Measurements from ENCODE around the gene TMEM94. TPM values are rescaled to one million over a fixed set of nuclear protein-coding genes. Genes with fewer than 3 reads are reported as not detected.
A peak's percentile ranks its signal among the peaks of the same experiment; 100 is the strongest.
"Not testable (repeated sequence)": the region's sequence is repeated elsewhere in the genome, so short reads cannot be mapped to it uniquely, and the experiment has no call there.

Gene TMEM94
- total RNA-seq, 1 experiment from 2014 or later, result 67.0 TPM

DNA sequence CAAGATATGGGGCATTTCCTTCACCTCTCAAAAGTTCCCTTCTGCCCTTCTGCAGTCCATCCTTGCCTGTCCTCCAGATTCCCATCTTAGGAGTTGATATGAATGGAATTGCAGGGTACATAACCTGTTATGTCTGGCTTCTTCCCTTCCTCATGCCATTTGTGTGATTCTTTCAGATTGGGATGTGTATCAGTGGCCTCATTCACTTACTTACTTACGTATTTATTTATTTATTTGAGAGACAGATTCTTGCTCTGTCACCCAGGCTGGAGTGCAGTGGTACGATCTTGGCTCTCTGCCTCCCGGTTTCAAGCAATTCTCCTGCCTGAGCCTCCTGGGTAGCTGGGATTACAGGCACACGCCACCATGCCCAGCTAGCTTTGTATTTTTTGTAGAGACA, 6.2 kb upstream of the TMEM94 start:
- ChIA-PET CTCF (interaction anchor here (0.6 kb wide), 1 partner anchor 389 kb away, joined by 7 read pairs; no protein-coding TSS in a partner anchor), POLR2A (ENCODE audit: low non-redundant PET) (no interaction called here)
- H3K4me1 ChIP-seq (ENCODE audit: insufficient read depth, low read length, poor library complexity, severe bottlenecking), result no peaks in the 10 kb centered on the region
- intact Hi-C loops (cut with micrococcal nuclease; ENCODE audit: unreplicated experiment), result no loop called here
- no peak for DNase-seq (ENCODE audit: low spot score)
- no peaks in the 10 kb centered on the region for H3K9me3 ChIP-seq (ENCODE audit: low read depth, low read length, poor library complexity, severe bottlenecking)
- TF ChIP-seq, protein P1, sequence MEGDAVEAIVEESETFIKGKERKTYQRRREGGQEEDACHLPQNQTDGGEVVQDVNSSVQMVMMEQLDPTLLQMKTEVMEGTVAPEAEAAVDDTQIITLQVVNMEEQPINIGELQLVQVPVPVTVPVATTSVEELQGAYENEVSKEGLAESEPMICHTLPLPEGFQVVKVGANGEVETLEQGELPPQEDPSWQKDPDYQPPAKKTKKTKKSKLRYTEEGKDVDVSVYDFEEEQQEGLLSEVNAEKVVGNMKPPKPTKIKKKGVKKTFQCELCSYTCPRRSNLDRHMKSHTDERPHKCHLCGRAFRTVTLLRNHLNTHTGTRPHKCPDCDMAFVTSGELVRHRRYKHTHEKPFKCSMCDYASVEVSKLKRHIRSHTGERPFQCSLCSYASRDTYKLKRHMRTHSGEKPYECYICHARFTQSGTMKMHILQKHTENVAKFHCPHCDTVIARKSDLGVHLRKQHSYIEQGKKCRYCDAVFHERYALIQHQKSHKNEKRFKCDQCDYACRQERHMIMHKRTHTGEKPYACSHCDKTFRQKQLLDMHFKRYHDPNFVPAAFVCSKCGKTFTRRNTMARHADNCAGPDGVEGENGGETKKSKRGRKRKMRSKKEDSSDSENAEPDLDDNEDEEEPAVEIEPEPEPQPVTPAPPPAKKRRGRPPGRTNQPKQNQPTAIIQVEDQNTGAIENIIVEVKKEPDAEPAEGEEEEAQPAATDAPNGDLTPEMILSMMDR (conservative IDR thresholded peaks at IDR 0.05; ENCODE audit: low read depth, low read length), result no peak
- TF ChIP-seq EZH2 (IDR thresholded peaks at IDR 0.05; ENCODE audit: borderline replicate concordance, low read depth, low read length, poor library complexity, severe bottlenecking), result no peak
- no TSS peak for BruUV-seq (replicated peaks)
- no peaks in the 10 kb centered on the region for H3K27me3 ChIP-seq (replicated peaks; ENCODE audit: insufficient read depth, low read depth, low read length, poor library complexity)
- no peak overlapping the region for H3K4me3 ChIP-seq (ENCODE audit: low read depth, low read length, poor library complexity, severe bottlenecking)
- no peak overlapping the region for H3K27ac ChIP-seq (ENCODE audit: low read depth, low read length, poor library complexity, severe bottlenecking)
- H3K36me3 ChIP-seq (ENCODE audit: insufficient read depth, low read length, poor library complexity, severe bottlenecking), result no peaks in the 10 kb centered on the region

DNA sequence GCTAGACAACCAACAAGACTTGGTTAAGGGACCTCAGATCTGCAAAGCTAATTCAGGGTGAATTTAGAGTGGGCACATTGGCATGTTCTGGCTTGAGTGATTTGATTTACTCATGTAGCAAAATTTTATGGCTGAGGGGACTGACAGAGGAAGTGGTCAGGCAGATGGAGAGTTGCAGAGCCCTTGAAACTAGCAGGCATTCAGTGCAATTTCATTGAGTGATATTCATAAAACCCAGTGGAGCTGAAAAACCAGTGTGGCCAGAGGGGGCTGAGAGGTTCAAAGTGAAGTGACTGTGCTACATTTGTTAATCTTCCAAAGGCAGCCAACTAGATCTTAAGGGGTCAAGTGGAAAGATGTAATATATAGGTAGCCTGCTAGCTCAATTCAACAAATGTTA, 2.2 kb upstream of the TMEM94 start:
- peaks cover 13% of the 10 kb centered on the region for H3K4me1 ChIP-seq (ENCODE audit: insufficient read depth, low read length, poor library complexity, severe bottlenecking)
- no peaks in the 10 kb centered on the region for H3K36me3 ChIP-seq (ENCODE audit: insufficient read depth, low read length, poor library complexity, severe bottlenecking)
- no peak overlapping the region for H3K4me3 ChIP-seq (ENCODE audit: low read depth, low read length, poor library complexity, severe bottlenecking)
- TF ChIP-seq, protein P1 (conservative IDR thresholded peaks at IDR 0.05; ENCODE audit: low read depth, low read length), result no peak
- TF ChIP-seq EZH2 (IDR thresholded peaks at IDR 0.05; ENCODE audit: borderline replicate concordance, low read depth, low read length, poor library complexity, severe bottlenecking), result no peak
- no peak for DNase-seq (ENCODE audit: low spot score)
- no peak overlapping the region for H3K27ac ChIP-seq (ENCODE audit: low read depth, low read length, poor library complexity, severe bottlenecking)
- ChIA-PET POLR2A (ENCODE audit: low non-redundant PET) (no interaction called here), CTCF (no interaction called here)
- no peaks in the 10 kb centered on the region for H3K27me3 ChIP-seq (replicated peaks; ENCODE audit: insufficient read depth, low read depth, low read length, poor library complexity)
- intact Hi-C loops (cut with micrococcal nuclease; ENCODE audit: unreplicated experiment), result no loop called here
- H3K9me3 ChIP-seq (ENCODE audit: low read depth, low read length, poor library complexity, severe bottlenecking), result no peaks in the 10 kb centered on the region
- BruUV-seq (replicated peaks), result no TSS peak

DNA sequence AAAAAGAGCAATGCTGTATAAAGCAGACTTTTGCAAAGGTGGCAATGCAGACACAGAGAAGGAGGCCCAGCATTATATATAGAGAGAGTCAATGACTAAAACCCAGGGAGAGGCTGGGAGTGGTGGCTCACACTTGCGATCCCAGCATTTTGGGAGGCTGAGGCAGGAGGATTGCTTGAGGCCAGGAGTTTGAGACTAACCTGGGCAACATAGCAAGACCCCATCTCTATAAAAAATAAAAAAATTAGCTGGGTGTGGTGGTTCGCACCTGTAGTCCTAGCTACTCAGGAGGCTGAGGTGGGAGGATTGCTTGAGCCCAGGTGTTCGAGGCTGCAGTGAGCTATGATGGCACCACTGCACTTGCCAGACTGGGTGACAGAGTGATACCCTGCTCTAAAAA, 1.8 kb upstream of the TMEM94 start:
- H3K4me3 ChIP-seq (ENCODE audit: low read depth, low read length, poor library complexity, severe bottlenecking); BruUV-seq (replicated peaks); intact Hi-C loops (cut with micrococcal nuclease; ENCODE audit: unreplicated experiment); H3K36me3 ChIP-seq (ENCODE audit: insufficient read depth, low read length, poor library complexity, severe bottlenecking); DNase-seq (ENCODE audit: low spot score); H3K27me3 ChIP-seq (replicated peaks; ENCODE audit: insufficient read depth, low read depth, low read length, poor library complexity); CTCF ChIA-PET; H3K27ac ChIP-seq (ENCODE audit: low read depth, low read length, poor library complexity, severe bottlenecking); POLR2A ChIA-PET (ENCODE audit: low non-redundant PET); H3K9me3 ChIP-seq (ENCODE audit: low read depth, low read length, poor library complexity, severe bottlenecking): not testable (repeated sequence)
- peaks cover 13% of the 10 kb centered on the region for H3K4me1 ChIP-seq (ENCODE audit: insufficient read depth, low read length, poor library complexity, severe bottlenecking)

DNA sequence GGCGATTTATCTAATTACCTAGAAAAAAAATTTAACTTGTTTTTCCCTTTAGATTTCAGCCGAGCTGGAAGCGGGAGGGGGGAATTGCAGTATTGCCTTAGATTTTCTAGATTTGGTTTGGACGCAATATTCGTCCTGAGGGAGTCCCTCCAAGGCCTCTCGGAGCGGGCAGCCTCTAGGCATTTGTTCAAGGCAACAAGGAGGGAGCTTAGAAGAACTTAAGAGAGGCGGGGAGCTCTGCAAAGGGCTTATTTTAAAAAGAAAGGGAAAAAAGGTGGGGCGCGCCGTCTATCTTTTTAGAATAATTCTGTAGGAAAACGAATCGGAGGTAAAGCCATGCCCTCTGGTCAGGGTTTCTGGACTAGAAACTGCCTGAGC, 407 bp upstream of the TMEM94 start:
- POLR2A ChIA-PET (ENCODE audit: low non-redundant PET), result interaction anchor here (0.5 to 0.7 kb wide), 4 partner anchors 69 to 583 kb away, joined by 3 to 15 read pairs (median 6); partner anchors contain the start of gene FDXR
- Histone ChIP-seq H3K4me3 (ENCODE audit: low read depth, low read length, poor library complexity, severe bottlenecking) (peak overlapping the region; percentile 76), H3K27me3 (replicated peaks; ENCODE audit: insufficient read depth, low read depth, low read length, poor library complexity) (no peaks in the 10 kb centered on the region), H3K36me3 (ENCODE audit: insufficient read depth, low read length, poor library complexity, severe bottlenecking) (no peaks in the 10 kb centered on the region), H3K9me3 (ENCODE audit: low read depth, low read length, poor library complexity, severe bottlenecking) (no peaks in the 10 kb centered on the region), H3K27ac (ENCODE audit: low read depth, low read length, poor library complexity, severe bottlenecking) (peak overlapping the region; percentile 88), H3K4me1 (ENCODE audit: insufficient read depth, low read length, poor library complexity, severe bottlenecking) (peaks cover 13% of the 10 kb centered on the region)
- TF ChIP-seq EZH2 (IDR thresholded peaks at IDR 0.05; ENCODE audit: borderline replicate concordance, low read depth, low read length, poor library complexity, severe bottlenecking), result no peak
- TF ChIP-seq, protein P1 (conservative IDR thresholded peaks at IDR 0.05; ENCODE audit: low read depth, low read length), result no peak
- DNase-seq (ENCODE audit: low spot score), result no peak
- CTCF ChIA-PET, result interaction anchor here (0.6 to 1.1 kb wide), 3 partner anchors 12 to 178 kb away, joined by 3 read pairs; partner anchors contain the start of gene GRB2
- intact Hi-C loops (cut with micrococcal nuclease; ENCODE audit: unreplicated experiment), result no loop called here
- no TSS peak for BruUV-seq (replicated peaks)

All from A673 (cell line).